Right cardiac atrium (tissue), 5 donors: ENCODE results near the gene MYLIP. TPM values are rescaled to one million over a fixed set of nuclear protein-coding genes. Genes with fewer than 3 reads are reported as not detected.
"Not testable (repeated sequence)": the region's sequence is repeated elsewhere in the genome, so short reads cannot be mapped to it uniquely, and the experiment has no call there.

Experiments
- ATAC-seq, 2 donors: fragments of 200-7000 bp; cut with Tn5 transposase; one replicate each; pipeline versions ENCODE4 v1.8.0 to v1.9.1; 2020; ENCODE audit warnings: moderate library complexity in 2 of 2, mild to moderate bottlenecking in 1 of 2
- DNase-seq, 3 donors: peaks; one replicate each; pipeline ENCODE4 v3.0.0-alpha.2; 2020
- H3K27ac ChIP-seq: one replicate; pipeline ENCODE4 v1.5.1; 2013; ENCODE audit warnings: mild to moderate bottlenecking, low read length, control low read depth, moderate library complexity
- H3K27me3 ChIP-seq: one replicate; pipeline ENCODE4 v1.6.1; 2013; ENCODE audit not compliant: control insufficient read depth, insufficient read depth
- H3K4me1 ChIP-seq: one replicate; pipeline ENCODE4 v1.6.1; 2013; ENCODE audit warnings: low read length; ENCODE audit not compliant: control insufficient read depth, insufficient read depth
- H3K4me3 ChIP-seq: one replicate; pipeline ENCODE4 v1.5.1; 2013; ENCODE audit warnings: low read length, control low read depth
- H3K9me3 ChIP-seq: one replicate; pipeline ENCODE4 v1.6.1; 2013; ENCODE audit warnings: low read length; ENCODE audit not compliant: control insufficient read depth
- WGBS: extraction: QIAGEN DNeasy Blood & Tissue Kit; methylation state at CpG from one replicate; pipeline ENCODE4 v1.1.7; 2013; 5-methylcytosine and 5-hydroxymethylcytosine counted together
- intact Hi-C, 4 donors: fragments of 100-400 bp; cut with DNase I; formaldehyde crosslinking; loops; one replicate each; pipeline versions ENCODE4 v1.11.0 to v1.14.0; 2022 to 2023
- polyA plus RNA-seq: library from polyadenylated mRNA; stranded (reverse); fragments of 200-250 nt; gene quantifications from one replicate; pipeline ENCODE4 v1.2.3, GENCODE V29; 2013
- total RNA-seq, 4 donors: library from RNA; stranded (reverse); fragmentation: NEBNext Ultra II Directional; extraction: Animal tissue kit (Norgen Biotek cat#: 25700); gene quantifications; one replicate each; pipeline ENCODE4 v1.2.1, GENCODE V29; 2021
- donor health status: healthy with polysubstance abuse.
- donor health status: DM: no; HTN: yes; CAD: no.
- donor health status: DM: no; HTN: no; CAD: no.
- donor health status: DM: no; HTN: yes; CAD: no; lungs with severe emphysema.
- donor health status: DM: yes; HTN: yes; CAD: no.

Gene MYLIP
- total and polyA plus RNA-seq, 5 donors, result 12.6 to 25.9 (median 20.7) TPM

- Histone ChIP-seq H3K27me3 (no peaks in the 10 kb centered on the region), H3K27ac (no peak overlapping the region), H3K4me1 (no peaks in the 10 kb centered on the region), H3K4me3 (no peak overlapping the region), H3K9me3 (no peaks in the 10 kb centered on the region)
- 85% methylated on average over 8 of the region's 8 CpGs for WGBS
- ATAC-seq (no peak), DNase-seq (no peak)
- intact Hi-C loops, result no loop called here
These were observed 45.7 kb downstream of the MYLIP start for GRCh38 chr6:16174416-16175078.

GRCh38 chr6:16176600-16176999 lies 47.7 kb downstream of the MYLIP start:
- H3K9me3 ChIP-seq, intact Hi-C loops, ATAC-seq, H3K27ac ChIP-seq, H3K4me3 ChIP-seq, DNase-seq, H3K4me1 ChIP-seq, H3K27me3 ChIP-seq: not testable (repeated sequence)
- WGBS, result 98% methylated on average over 1 of the region's 1 CpG

GRCh38 chr6:16177881-16178280 lies 49.0 kb downstream of the MYLIP start:
- H3K27me3 ChIP-seq, result no peaks in the 10 kb centered on the region
- no peaks in the 10 kb centered on the region for H3K9me3 ChIP-seq
- ATAC-seq, result no peak
- no peaks in the 10 kb centered on the region for H3K4me1 ChIP-seq
- 92% methylated on average over 5 of the region's 5 CpGs for WGBS
- H3K4me3 ChIP-seq, result no peak overlapping the region
- H3K27ac ChIP-seq, result no peak overlapping the region
- intact Hi-C loops, result no loop called here
- no peak for DNase-seq

DNA sequence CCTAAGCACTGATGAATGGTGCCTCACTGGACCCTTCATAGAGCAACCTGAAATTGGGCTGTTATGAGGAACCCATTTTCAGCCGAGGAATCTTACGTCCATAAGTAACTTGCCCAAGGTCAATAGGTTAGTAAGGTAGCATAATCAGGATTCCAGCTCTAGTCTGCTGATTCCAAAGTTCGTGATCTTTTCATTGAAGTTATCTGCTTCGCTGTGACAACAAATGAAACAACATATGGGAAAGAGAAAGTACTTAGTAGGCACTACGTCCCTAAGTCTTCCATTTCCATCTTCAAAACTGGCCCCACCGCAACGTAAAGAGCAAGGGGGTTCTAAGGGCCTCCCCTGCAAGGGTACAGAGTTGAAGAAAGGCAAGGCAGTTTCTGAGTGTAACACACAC lies 49.5 kb downstream of the MYLIP start:
- DNase-seq (no peak), ATAC-seq (no peak)
- no peaks in the 10 kb centered on the region for H3K27me3 ChIP-seq
- no peak overlapping the region for H3K27ac ChIP-seq
- H3K9me3 ChIP-seq, result no peaks in the 10 kb centered on the region
- H3K4me1 ChIP-seq, result no peaks in the 10 kb centered on the region
- intact Hi-C loops, result no loop called here
- H3K4me3 ChIP-seq, result no peak overlapping the region
- 92% methylated on average over 7 of the region's 7 CpGs for WGBS

- no peak overlapping the region for H3K4me3 ChIP-seq
- no peak for ATAC-seq
- H3K4me1 ChIP-seq, result no peaks in the 10 kb centered on the region
- DNase-seq, result no peak
- WGBS, result 96% methylated on average over 2 of the region's 2 CpGs
- intact Hi-C loops, result no loop called here
- no peaks in the 10 kb centered on the region for H3K9me3 ChIP-seq
- H3K27ac ChIP-seq, result no peak overlapping the region
- no peaks in the 10 kb centered on the region for H3K27me3 ChIP-seq
These were observed 50.2 kb downstream of the MYLIP start for GRCh38 chr6:16179063-16179462.

DNA sequence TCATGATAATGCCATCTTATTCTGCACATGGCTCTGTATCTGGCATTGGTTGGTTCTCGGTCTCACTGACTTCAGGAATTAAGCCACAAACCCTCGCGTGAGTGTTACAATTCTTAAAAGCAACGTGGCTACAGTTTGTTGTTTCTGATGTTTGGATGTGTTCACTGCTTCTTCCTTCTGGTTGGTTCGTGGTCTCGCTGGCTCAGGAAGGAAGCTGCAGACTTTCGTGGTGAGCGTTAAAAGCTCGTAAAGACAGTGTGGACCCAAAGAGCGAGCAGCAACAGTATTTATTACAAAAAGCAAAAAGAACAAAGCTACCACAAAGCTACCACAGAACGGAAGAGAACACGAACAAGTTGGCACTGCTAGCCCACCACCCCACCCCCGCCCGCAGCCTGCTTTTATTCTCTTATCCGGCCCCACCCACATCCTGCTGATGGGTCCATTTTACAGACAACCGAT lies 51.1 kb downstream of the MYLIP start:
- Histone ChIP-seq H3K27me3 (no peaks in the 10 kb centered on the region), H3K4me1 (no peaks in the 10 kb centered on the region), H3K9me3 (no peaks in the 10 kb centered on the region), H3K4me3 (no peak overlapping the region), H3K27ac (no peak overlapping the region)
- intact Hi-C loops, result loop anchor here in 3 of 4 donors (5.0 kb wide), 1 partner anchor 488 kb away; no protein-coding TSS in a partner anchor
- no peak for ATAC-seq
- no peak for DNase-seq
- 78% methylated on average over 16 of the region's 16 CpGs for WGBS

DNA sequence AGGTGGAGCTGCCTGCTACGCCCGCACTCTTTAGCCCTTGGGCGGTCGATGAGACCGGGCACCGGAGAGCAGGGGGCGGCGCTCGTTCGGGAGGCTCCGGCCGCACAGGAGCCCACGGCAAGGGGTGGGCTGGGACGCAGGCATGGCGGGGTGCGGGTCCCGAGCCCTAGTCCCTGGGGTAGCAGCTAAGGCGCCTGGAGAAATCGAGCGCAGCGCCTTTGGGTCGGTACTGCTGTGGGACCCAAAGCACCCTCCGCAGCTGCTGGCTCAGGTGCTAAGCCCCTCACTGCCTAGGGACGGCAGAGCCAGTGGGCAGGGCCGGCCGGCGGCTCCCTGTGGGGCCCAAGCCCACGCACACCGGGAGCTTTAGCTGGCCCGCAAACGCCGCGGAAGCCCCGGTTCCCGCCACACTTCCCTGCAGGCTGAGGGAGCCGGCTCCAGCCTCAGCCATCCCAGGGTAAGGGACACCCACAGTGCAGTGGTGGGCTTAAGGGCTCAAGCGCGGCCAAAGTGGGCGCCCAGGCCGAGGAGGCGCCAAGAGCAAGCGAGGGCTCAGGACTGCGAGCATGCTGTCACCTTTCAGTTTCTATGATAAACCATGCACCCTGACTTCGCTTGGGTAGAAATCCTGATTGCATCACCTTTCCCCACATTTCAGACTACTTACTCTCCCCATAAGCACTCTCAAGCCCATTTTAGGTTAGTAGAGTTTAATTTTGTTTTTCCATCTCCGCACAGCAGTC lies 52.0 kb downstream of the MYLIP start:
- intact Hi-C loops, result loop anchor here in 3 of 4 donors (5.0 kb wide), 1 partner anchor 489 kb away; no protein-coding TSS in a partner anchor

GRCh38 chr6:16181439-16182297 lies 52.8 kb downstream of the MYLIP start:
- 95% methylated on average over 14 of the region's 14 CpGs for WGBS
- no peak overlapping the region for H3K27ac ChIP-seq
- H3K4me1 ChIP-seq, result no peaks in the 10 kb centered on the region
- no peaks in the 10 kb centered on the region for H3K9me3 ChIP-seq
- DNase-seq (no peak), ATAC-seq (no peak)
- intact Hi-C loops, result loop anchor here in 3 of 4 donors (5.0 kb wide), 1 partner anchor 489 kb away; no protein-coding TSS in a partner anchor
- no peak overlapping the region for H3K4me3 ChIP-seq
- H3K27me3 ChIP-seq, result no peaks in the 10 kb centered on the region

More for the DNA sequence above, 52.0 kb downstream of the MYLIP start:
- Histone ChIP-seq H3K4me3 (no peak overlapping the region), H3K4me1 (no peaks in the 10 kb centered on the region), H3K27ac (no peak overlapping the region), H3K27me3 (no peaks in the 10 kb centered on the region), H3K9me3 (no peaks in the 10 kb centered on the region)
- ATAC-seq (peak in 1 of 2 donors; percentile 22), DNase-seq (peak in 1 of 3 donors; percentile 36)
- WGBS, result 80% methylated on average over 45 of the region's 45 CpGs

DNA sequence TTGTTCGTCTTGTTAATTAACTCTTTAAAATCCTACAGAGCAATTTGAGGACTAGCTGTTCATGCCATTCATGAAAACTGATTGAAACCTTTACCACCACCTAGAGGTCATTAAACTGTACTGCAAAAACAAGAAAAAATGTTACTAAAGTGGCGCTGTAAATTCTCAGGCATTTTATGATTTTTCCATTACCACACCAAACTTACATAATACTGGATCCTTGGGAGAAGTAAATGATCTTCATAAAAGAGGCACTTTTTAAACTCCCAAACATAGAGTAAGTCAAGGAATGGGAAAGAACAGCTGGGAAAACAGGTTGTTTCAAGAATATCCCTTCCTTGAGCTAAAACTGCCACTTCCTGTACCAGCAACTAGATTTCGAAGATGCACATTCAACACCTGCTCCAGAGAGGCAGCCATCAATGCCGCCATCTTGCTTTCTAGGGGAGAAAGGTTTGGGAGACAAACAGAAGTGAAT lies 54.3 kb downstream of the MYLIP start:
- DNase-seq (no peak), ATAC-seq (no peak)
- no peaks in the 10 kb centered on the region for H3K4me1 ChIP-seq
- WGBS, result 20% methylated on average over 4 of the region's 4 CpGs
- intact Hi-C loops, result loop anchor here in 3 of 4 donors (5.0 kb wide), 1 partner anchor 491 kb away; no protein-coding TSS in a partner anchor
- H3K27ac ChIP-seq, result no peak overlapping the region
- no peaks in the 10 kb centered on the region for H3K9me3 ChIP-seq
- no peaks in the 10 kb centered on the region for H3K27me3 ChIP-seq
- no peak overlapping the region for H3K4me3 ChIP-seq

GRCh38 chr6:16184129-16184528 lies 55.2 kb downstream of the MYLIP start:
- Histone ChIP-seq H3K4me3 (no peak overlapping the region), H3K27me3 (no peaks in the 10 kb centered on the region), H3K4me1 (no peaks in the 10 kb centered on the region), H3K9me3 (no peaks in the 10 kb centered on the region), H3K27ac (no peak overlapping the region)
- peak; percentile 52 to 61 for ATAC-seq
- peak in 1 of 3 donors; percentile 70 for DNase-seq
- intact Hi-C loops, result loop anchor here in 3 of 4 donors (5.0 kb wide), 1 partner anchor 492 kb away; no protein-coding TSS in a partner anchor
- WGBS, result 25% methylated on average over 3 of the region's 3 CpGs
